NB4 (cell line): ENCODE measurements around the gene LGALS9.

Experiments used
- CTCF ChIP-seq: IDR thresholded peaks from one replicate; pipeline ENCODE4 v1.5.1; 2012; ENCODE audit warnings: low read depth, low read length
- POLR2A ChIP-seq: IDR thresholded peaks from 2 replicates; pipeline ENCODE4 v1.6.1; 2011; ENCODE audit warnings: mild to moderate bottlenecking; ENCODE audit not compliant: insufficient read length; ENCODE audit errors: extremely low read depth
- TF ChIP-seq, protein P1 (sequence below): IDR thresholded peaks from 2 replicates; pipeline ENCODE4 v1.6.1; 2011; ENCODE audit warnings: low read depth, low read length

DNA sequence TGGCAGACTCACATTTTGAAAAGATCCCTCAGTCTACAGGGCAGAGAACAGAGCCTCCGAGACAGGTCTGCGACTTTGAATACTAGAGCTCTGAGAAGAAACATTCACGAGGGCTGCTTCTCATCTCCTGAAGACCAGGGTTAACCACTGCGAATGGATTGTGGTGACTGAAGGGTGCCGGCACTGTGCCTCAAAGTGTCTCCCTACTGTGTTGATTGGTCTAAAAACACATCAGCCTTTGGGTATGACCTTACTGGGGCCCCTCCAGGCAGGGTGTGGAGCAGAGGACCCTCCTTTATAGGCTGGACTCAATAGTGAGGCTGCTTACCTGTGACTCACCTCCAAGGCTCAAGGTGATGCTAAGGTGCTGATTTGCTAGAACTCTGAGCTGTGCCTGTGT lies 2.6 kb upstream of the LGALS9 start:
- TF ChIP-seq CTCF (no peak), POLR2A (no peak)
- TF ChIP-seq, protein P1, sequence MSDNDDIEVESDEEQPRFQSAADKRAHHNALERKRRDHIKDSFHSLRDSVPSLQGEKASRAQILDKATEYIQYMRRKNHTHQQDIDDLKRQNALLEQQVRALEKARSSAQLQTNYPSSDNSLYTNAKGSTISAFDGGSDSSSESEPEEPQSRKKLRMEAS: no peak
